SHP77 treated with DMSO at 0.1 percent for 48 hours (cell line): ENCODE data around the gene SLC22A1.
"Not testable (repeated sequence)": the region's sequence is repeated elsewhere in the genome, so short reads cannot be mapped to it uniquely, and the experiment has no call there.

Experiments used
- DNase-seq: peaks from one replicate; lab custom pipeline; 2025; lab: John Stamatoyannopoulos, UW

The SLC22A1 gene

GRCh38 chr6:160093946-160094345 lies 27.7 kb upstream of the SLC22A1 start:
- DNase-seq = no peak

GRCh38 chr6:160095146-160095845 lies 26.3 kb upstream of the SLC22A1 start:
- no peak for DNase-seq

DNA sequence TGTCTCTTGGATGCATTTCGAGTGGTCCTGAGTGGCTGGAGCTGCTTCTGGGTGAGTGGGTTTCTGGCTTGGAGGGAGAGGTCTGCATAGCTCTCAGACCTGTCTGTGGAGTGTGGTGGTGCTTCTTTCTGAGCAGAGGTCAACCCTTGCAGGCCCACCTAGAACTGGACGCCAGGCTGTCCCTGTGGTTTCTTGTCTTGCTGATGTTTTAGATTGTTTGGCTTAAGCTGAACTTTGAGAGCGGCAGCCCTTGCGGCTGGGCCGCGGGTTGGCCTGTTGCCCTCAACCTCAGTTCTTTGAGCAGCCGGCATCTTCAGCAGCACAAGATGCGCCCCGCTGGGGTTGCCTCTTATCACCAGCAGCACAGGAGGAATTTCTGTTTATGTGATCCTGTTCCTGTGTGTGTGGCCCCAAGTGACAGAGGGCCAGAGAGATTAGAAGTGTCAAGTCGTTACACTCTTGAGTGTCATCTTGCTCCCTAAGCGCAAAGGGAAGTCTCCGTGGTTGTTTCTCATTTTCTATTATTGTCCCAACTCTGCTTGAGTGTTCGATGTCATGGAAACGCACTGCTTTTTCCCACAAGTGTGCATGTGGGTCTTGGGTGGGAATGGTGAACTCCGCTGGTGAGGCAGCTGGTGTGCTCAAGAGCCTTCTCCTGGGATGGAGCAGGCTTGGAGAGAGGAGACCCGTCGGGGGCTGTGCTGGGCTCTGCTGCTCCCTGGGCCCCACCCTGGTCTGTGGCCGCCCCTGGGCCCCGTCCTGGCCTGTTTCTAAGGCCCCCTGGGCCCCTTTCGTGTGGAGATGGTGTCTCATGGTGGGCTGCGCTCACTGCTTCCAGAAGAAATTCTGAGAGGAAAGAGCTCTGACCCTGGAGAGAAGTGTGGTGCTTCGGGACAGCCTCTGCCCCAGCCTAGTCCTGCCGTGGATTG lies 20.1 kb upstream of the SLC22A1 start:
- no peak for DNase-seq

DNA sequence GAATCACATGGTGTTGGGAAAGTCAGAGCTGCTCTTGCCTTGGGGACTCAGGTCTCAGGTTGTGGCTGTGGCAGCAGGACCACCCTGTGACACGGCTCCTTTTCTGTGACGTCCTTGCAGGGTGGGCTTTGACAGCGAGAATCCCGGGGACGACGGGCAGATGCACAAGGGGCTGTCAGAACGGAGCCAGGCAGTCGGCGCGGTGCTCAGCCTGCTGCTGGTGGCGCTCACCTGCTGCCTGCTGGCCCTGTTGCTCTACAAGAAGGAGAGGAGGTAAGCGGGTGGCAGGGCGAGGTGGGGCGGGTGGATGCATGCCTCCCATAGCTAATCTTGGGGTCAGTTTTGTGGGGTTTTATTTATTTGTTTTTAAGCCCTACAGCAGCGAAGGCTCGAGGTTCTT lies 19.2 kb upstream of the SLC22A1 start:
- no peak for DNase-seq

DNA sequence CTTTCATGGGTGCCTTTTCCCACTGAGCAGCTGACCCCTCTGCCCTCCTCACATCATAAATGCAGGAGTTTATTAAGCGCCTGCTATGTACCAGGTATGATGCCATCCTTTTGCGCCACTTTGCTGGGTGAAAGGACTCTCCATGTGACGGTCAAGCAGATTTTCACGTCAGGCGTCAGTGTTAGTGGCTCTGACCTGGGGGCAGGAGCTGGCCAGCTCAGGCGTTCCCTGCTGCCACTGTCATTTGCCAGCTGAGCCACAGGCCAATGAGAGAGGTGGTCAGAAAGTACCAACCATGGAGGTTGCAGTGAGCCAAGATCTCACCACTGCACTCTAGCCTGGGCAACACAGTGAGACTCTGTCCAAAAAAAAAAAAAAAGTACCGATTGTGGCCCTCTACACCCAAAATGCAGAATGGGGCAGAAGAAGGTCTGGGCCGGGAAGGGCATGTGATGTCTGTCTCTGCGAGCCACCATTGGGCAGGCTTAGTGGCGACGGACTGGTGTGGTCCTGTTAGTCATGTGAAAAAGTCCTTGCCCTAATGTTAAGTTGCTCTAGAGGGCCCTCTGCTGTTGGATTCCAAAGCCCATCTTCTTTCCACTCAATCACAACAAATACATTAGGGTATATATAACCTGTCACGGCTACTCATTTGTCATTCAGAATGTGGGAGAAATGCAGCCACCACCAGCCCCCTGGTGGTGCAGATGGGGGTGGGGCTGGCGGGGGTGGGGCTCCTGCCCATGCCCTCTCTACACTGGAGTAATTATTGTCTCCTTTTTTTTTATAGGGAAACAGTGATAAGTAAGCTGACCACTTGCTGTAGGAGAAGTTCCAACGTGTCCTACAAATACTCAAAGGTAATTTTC lies 18.4 kb upstream of the SLC22A1 start:
- DNase-seq = peak; percentile 7

DNA sequence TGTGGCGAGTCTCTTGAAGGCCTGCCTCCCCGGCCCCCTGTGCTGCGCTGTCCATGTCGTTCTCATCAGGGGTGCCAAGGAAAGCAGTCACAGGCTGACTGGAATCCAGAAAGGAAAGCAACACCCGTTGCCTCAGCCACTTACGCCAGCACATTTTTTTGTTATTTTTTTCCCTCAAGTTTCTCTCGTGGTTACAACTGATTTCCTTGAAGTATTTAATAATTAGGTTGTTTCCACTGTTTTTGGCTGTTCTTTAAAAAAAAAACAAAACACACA lies 17.9 kb upstream of the SLC22A1 start:
- DNase-seq = no peak

DNA sequence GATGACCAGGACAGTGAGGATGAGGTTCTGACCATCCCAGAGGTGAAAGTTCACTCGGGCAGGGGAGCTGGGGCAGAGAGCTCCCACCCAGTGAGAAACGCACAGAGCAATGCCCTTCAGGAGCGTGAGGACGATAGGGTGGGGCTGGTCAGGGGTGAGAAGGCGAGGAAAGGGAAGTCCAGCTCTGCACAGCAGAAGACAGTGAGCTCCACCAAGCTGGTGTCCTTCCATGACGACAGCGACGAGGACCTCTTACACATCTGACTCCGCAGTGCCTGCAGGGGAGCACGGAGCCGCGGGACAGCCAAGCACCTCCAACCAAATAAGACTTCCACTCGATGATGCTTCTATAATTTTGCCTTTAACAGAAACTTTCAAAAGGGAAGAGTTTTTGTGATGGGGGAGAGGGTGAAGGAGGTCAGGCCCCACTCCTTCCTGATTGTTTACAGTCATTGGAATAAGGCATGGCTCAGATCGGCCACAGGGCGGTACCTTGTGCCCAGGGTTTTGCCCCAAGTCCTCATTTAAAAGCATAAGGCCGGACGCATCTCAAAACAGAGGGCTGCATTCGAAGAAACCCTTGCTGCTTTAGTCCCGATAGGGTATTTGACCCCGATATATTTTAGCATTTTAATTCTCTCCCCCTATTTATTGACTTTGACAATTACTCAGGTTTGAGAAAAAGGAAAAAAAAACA lies 16.6 kb upstream of the SLC22A1 start:
- DNase-seq = no peak

DNA sequence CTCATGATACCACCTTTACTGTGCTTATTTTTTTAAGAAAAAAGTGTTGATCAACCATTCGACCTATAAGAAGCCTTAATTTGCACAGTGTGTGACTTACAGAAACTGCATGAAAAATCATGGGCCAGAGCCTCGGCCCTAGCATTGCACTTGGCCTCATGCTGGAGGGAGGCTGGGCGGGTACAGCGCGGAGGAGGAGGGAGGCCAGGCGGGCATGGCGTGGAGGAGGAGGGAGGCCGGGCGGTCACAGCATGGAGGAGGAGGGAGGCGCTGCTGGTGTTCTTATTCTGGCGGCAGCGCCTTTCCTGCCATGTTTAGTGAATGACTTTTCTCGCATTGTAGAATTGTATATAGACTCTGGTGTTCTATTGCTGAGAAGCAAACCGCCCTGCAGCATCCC lies 15.6 kb upstream of the SLC22A1 start:
- DNase-seq = no peak

DNA sequence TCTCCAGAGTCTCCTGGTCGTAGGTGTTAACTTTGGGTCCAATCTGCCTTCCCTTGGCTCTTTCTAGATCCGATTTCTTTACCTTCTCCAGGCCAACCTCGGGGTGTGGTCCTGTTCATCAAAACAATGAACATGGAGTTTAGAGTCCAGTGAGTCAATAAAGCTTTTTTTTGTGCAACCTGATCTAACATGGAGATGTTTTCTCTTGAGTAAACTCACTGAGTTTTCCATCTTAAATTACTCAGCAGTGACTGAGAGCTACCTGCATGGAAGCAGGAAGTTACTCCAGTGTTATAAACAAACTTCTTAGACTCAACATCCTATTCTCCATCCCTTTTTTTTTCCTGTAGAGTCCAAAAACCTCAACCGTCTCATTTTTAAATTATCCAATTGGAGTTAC lies 14.9 kb upstream of the SLC22A1 start:
- no peak for DNase-seq

GRCh38 chr6:160108077-160108476 lies 13.5 kb upstream of the SLC22A1 start:
- no peak for DNase-seq

DNA sequence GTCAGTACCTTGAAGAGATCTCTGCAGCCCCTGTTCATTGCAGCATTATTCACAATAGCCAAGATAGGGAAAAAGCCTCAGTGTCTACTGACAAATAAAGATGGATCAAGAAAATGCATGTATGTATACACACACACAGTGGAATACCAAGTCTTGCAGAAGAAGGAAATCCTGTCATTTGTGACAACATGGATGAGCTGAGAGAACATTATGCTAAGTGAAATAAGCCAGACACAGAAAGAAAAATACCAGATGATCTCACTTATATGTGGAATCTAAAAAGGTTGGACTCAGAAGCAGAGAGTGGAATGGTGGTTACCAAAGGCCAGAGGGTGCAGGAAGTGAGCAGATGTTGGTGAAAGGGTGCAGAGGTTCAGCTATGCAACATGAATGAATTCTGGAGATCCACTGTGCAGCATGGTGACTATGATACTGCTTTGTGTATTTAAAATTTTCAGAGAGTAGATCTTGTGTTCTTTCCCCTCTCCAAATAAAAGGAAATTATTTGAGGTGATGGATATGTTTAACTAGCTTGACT lies 11.0 kb upstream of the SLC22A1 start:
- DNase-seq = no peak

GRCh38 chr6:160111806-160112205 lies 9.8 kb upstream of the SLC22A1 start:
- DNase-seq = no peak

GRCh38 chr6:160112628-160113299 lies 8.9 kb upstream of the SLC22A1 start:
- no peak for DNase-seq

DNA sequence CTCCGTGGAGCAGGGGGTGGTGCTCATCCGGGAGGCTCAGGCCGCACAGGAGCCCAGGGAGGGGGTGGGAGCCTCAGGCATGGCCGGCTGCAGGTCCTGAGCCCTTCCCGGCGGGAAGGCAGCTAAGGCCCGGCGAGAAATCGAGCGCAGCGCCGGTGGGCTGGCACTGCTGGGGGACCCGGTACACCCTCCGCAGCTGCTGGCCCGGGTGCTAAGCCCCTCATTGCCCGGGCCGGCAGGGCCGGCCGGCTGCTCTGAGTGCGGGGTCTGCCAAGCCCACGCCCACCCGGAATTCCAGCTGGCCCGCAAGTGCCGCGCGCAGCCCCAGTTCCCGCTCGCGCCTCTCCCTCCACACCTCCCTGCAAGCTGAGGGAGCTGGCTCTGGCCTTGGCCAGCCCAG lies 7.1 kb upstream of the SLC22A1 start:
- DNase-seq = not testable (repeated sequence)

GRCh38 chr6:160115421-160115820 lies 6.2 kb upstream of the SLC22A1 start:
- no peak for DNase-seq

DNA sequence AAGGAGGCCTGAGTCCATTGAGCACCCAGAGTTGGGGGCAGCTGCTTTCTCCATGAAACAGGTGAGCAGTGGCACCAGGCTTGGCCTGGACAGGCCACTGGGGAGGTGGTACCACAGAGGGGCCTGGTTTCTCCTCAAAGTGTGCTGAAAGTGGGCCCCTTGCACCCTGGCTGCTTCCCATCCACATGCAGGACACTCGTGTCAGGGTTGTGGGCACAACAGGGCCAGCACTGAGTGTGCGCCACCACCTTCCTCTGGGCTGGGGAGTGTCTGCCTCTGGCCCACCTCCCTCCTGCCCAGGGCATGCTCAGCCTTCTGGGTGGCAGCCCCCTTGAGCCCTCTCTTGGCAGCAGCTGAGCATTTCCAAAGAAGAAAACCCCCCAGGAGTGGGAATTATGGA lies 5.2 kb upstream of the SLC22A1 start:
- DNase-seq = no peak

DNA sequence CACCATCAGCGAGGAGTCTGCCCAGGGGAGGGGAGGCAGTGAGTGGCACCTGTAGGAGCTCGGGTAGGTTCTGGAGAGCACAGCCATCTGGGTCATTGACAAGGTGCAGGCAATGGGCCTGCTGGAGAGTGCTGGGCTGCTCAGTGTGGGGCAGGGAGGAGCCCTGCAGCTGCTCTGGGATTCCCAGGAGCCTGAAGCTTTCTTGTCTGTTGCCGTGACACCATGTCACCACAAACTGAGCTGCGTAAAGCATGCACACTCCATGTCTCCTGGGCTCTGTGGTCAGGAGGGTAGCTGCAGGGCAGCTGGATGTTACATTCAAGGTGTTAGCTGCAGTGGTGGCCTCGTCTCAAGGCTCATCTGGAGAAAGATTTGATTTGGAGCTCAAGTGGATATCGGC lies 4.5 kb upstream of the SLC22A1 start:
- no peak for DNase-seq

DNA sequence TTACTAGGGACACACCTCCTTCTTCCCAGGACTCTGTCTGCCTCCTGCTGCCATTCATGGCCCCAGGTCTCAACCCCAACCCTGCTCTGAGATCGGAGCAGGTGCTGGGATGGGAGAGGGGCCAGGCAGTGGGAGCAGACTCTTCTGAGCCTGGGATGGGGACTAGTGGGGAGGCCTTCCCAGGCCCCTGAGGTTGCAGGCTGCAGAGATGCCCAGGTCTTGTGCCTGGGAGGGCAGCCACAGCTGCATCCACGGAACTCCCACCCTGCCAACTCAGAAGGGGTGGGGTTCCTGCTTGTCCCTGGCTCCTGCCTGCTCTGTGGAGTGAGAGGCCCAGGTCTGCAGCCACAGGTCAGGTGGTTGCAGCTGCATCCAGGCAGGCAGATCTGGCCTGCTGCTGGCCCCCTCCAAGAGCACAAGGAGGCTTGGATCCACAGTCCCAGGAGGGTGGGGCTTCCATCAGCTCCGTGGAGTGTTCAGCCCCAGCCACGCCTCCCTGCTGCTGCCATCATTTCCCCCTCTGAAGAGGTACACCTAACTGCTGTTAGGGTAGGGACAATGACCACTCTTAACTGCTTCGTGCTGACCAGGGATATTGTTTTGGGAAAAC lies 2.9 kb upstream of the SLC22A1 start:
- DNase-seq = no peak

- DNase-seq = no peak
These were observed 1.5 kb upstream of the SLC22A1 start for GRCh38 chr6:160120087-160120486.

DNA sequence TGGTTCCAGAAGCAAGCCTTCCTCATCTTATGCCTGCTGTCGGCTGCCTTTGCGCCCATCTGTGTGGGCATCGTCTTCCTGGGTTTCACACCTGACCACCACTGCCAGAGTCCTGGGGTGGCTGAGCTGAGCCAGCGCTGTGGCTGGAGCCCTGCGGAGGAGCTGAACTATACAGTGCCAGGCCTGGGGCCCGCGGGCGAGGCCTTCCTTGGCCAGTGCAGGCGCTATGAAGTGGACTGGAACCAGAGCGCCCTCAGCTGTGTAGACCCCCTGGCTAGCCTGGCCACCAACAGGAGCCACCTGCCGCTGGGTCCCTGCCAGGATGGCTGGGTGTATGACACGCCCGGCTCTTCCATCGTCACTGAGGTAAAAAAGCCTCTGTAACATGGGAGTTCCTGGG lies 366 bp downstream of the SLC22A1 start:
- no peak for DNase-seq

DNA sequence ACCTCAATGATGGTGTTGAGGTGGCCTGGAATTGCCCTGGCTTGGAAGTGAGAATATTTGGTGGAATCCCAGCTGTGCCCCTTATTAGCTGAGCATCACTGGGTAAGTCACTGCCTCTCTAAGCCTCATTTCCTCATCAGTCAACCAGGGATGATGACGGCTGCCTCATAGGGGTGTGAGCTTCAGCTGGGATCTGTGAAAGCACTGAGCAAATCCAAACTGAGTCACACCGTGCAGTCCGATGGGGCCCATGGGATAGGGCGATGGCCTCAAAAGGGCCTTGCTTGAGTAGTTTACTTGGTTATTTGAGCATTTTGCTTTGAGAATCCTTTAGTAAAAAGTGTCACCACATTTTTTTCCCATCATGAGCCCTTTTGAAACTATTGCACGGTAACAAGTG lies 1.1 kb downstream of the SLC22A1 start:
- DNase-seq = no peak
